Activated naive CD8-positive, alpha-beta T cell treated with anti-CD3 and anti-CD28 coated beads, Interleukin-2, amount 50 U/mL, for 16 hours (primary cell): ENCODE results near the gene MOK.

Source experiments
- DNase-seq: peaks from one replicate; pipeline ENCODE4 v3.0.0-alpha.2; 2020; ENCODE audit warnings: low read depth, low spot score

The MOK gene

GRCh38 chr14:102206918-102207317 is 98.0 kb downstream of the MOK start:
- no peak for DNase-seq

GRCh38 chr14:102205560-102205959 is 99.4 kb downstream of the MOK start:
- no peak for DNase-seq

GRCh38 chr14:102203382-102203781 is 101.6 kb downstream of the MOK start:
- no peak for DNase-seq

- DNase-seq, result no peak
Measured at GRCh38 chr14:102202944-102203343, 102.0 kb downstream of the MOK start.

GRCh38 chr14:102201776-102202175 is 103.2 kb downstream of the MOK start:
- DNase-seq, result no peak

- no peak for DNase-seq
Measured at GRCh38 chr14:102201353-102201738, 103.6 kb downstream of the MOK start.

GRCh38 chr14:102200690-102201352 is 104.1 kb downstream of the MOK start:
- DNase-seq, result no peak

GRCh38 chr14:102197317-102197853 is 107.6 kb downstream of the MOK start:
- DNase-seq, result no peak

- no peak for DNase-seq
Measured at GRCh38 chr14:102196902-102197230, 108.1 kb downstream of the MOK start.

- DNase-seq, result no peak
Measured at GRCh38 chr14:102196039-102196901, 108.7 kb downstream of the MOK start.

- DNase-seq, result no peak
Measured at GRCh38 chr14:102195446-102195845, 109.5 kb downstream of the MOK start.

- no peak for DNase-seq
Measured at GRCh38 chr14:102194856-102195255, 110.1 kb downstream of the MOK start.

- no peak for DNase-seq
Measured at GRCh38 chr14:102192840-102193502, 112.0 kb downstream of the MOK start.

GRCh38 chr14:102189874-102190273 is 115.1 kb downstream of the MOK start:
- no peak for DNase-seq

- DNase-seq, result no peak
Measured at GRCh38 chr14:102188187-102188586, 116.8 kb downstream of the MOK start.

GRCh38 chr14:102187568-102188001 is 117.4 kb downstream of the MOK start:
- no peak for DNase-seq

GRCh38 chr14:102187044-102187443 is 117.9 kb downstream of the MOK start:
- DNase-seq, result no peak

- no peak for DNase-seq
Measured at GRCh38 chr14:102185360-102185759, 119.6 kb downstream of the MOK start.

- DNase-seq, result no peak
Measured at GRCh38 chr14:102184316-102185035, 120.5 kb downstream of the MOK start.

GRCh38 chr14:102183886-102184285 is 121.1 kb downstream of the MOK start:
- no peak for DNase-seq

- DNase-seq, result no peak
Measured at GRCh38 chr14:102182936-102183619, 121.9 kb downstream of the MOK start.
